Nephron (organoid): ENCODE results near the gene STK4.

ENCODE experiments used
- H3K27ac Mint-ChIP-seq, 3 experiments: 2 replicates each; pipeline ENCODE4 v1.8.0; 2020; ENCODE audit warnings: mixed read lengths in 3 of 3, mild to moderate bottlenecking in 2 of 3, moderate library complexity in 1 of 3
- H3K27me3 Mint-ChIP-seq: 2 replicates; pipeline ENCODE4 v1.8.0; 2021; ENCODE audit warnings: low read depth, mild to moderate bottlenecking, moderate library complexity, mixed read lengths
- H3K36me3 Mint-ChIP-seq: 2 replicates; pipeline ENCODE4 v1.8.0; 2020; ENCODE audit warnings: low read depth, mixed read lengths
- H3K4me1 Mint-ChIP-seq: 2 replicates; pipeline ENCODE4 v1.8.0; 2020; ENCODE audit warnings: mixed read lengths
- H3K4me3 Mint-ChIP-seq, 3 experiments: 2 replicates each; pipeline ENCODE4 v1.8.0; 2020; ENCODE audit warnings: mild to moderate bottlenecking in 3 of 3, mixed read lengths in 3 of 3, moderate library complexity in 2 of 3
- H3K9me3 Mint-ChIP-seq: 2 replicates; pipeline ENCODE4 v1.8.0; 2020; ENCODE audit warnings: mixed read lengths
- TF ChIP-seq, protein P1 (sequence below), 3 experiments: fragments of 200-600 bp; sonication (generic); IDR thresholded peaks; one replicate each; pipeline ENCODE4 v1.5.0; 2021; ENCODE audit warnings: antibody characterized with exemption in 3 of 3; ENCODE audit not compliant: unreplicated experiment in 3 of 3

The STK4 gene

GRCh38 chr20:44965651-44966029 lies 672 bp upstream of the STK4 start:
- Mint-ChIP-seq H3K27me3 (no peaks in the 10 kb centered on the region), H3K9me3 (no peaks in the 10 kb centered on the region), H3K27ac (peak overlapping the region; percentile 71 to 85 (median 75)), H3K36me3 (no peaks in the 10 kb centered on the region), H3K4me1 (peaks cover 23% of the 10 kb centered on the region), H3K4me3 (peak overlapping the region; percentile 97 to 100 (median 99))
- TF ChIP-seq, protein P1, sequence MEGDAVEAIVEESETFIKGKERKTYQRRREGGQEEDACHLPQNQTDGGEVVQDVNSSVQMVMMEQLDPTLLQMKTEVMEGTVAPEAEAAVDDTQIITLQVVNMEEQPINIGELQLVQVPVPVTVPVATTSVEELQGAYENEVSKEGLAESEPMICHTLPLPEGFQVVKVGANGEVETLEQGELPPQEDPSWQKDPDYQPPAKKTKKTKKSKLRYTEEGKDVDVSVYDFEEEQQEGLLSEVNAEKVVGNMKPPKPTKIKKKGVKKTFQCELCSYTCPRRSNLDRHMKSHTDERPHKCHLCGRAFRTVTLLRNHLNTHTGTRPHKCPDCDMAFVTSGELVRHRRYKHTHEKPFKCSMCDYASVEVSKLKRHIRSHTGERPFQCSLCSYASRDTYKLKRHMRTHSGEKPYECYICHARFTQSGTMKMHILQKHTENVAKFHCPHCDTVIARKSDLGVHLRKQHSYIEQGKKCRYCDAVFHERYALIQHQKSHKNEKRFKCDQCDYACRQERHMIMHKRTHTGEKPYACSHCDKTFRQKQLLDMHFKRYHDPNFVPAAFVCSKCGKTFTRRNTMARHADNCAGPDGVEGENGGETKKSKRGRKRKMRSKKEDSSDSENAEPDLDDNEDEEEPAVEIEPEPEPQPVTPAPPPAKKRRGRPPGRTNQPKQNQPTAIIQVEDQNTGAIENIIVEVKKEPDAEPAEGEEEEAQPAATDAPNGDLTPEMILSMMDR (IDR thresholded peaks at IDR 0.05; ENCODE audit: unreplicated experiment in 3 of 3), result no peak

GRCh38 chr20:44967207-44967807 lies 995 bp downstream of the STK4 start:
- Mint-ChIP-seq H3K9me3 (no peaks in the 10 kb centered on the region), H3K27ac (peak overlapping the region; percentile 71 to 85 (median 75)), H3K4me3 (peak overlapping the region; percentile 97 to 100 (median 99)), H3K4me1 (peaks cover 21% of the 10 kb centered on the region), H3K27me3 (no peaks in the 10 kb centered on the region), H3K36me3 (no peaks in the 10 kb centered on the region)
- TF ChIP-seq, protein P1 (IDR thresholded peaks at IDR 0.05; ENCODE audit: unreplicated experiment in 3 of 3), result no peak

DNA sequence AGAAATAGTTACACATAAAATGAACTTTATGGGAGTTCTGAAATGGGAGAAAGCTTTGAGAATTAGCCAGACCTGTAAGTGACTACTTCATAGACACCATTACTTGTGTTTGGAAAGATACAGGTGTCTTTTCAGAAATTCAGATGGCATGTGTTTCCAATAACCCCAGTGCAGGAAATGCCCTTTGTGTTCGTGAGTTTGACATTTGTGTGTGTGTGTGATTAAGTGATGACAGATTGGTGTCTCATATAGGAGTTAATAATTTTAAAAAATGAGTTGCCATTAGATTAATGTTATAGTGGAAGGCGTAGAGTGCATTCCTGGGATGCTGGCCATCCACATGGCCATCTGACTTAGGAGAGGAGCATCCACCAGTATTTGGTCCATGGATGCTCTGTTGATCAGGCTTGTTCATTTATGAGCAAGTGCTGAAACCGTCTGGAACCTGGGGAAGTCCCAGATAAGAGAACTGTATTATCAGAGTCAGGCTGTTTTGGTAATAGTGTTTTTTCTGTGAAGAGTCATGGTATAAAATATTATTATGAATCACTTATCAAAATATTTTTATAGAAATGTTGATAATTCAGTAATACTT lies 3.1 kb downstream of the STK4 start:
- no peaks in the 10 kb centered on the region for H3K9me3 Mint-ChIP-seq
- H3K4me1 Mint-ChIP-seq, result peaks cover 21% of the 10 kb centered on the region
- TF ChIP-seq, protein P1 (IDR thresholded peaks at IDR 0.05; ENCODE audit: unreplicated experiment in 3 of 3), result no peak
- peak overlapping the region in 1 of 3 experiments; percentile 97 for H3K4me3 Mint-ChIP-seq
- H3K27ac Mint-ChIP-seq, result no peak overlapping the region
- no peaks in the 10 kb centered on the region for H3K27me3 Mint-ChIP-seq
- H3K36me3 Mint-ChIP-seq, result peaks cover 17% of the 10 kb centered on the region

DNA sequence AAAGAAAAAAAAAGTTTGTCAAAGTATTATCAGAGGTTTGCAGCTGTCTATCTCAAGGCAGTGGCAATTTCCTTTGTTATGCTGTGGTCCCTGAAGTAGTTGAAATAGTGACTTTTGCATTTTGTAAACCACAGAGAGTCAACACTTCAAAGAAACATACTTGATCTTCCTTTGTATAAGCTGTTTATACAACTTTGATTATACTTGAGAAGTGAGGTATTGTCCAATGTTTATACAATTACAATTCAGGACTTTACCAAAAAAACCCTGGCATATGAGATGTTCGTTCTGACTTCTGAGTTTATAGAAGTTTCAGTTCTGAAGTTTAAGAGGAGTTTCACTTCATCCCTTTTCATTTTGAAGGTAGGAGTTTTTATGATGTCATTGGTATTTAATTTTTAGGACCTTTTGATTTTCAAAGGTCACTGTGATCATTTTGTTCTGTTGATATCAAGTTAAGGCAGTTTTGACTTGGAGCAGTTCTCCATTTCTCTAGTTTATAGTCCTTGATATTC lies 4.0 kb downstream of the STK4 start:
- H3K4me1 Mint-ChIP-seq, result peaks cover 21% of the 10 kb centered on the region
- peak overlapping the region in 1 of 3 experiments; percentile 25 for H3K27ac Mint-ChIP-seq
- H3K36me3 Mint-ChIP-seq, result peaks cover 26% of the 10 kb centered on the region
- no peak overlapping the region for H3K4me3 Mint-ChIP-seq
- H3K27me3 Mint-ChIP-seq, result no peaks in the 10 kb centered on the region
- TF ChIP-seq, protein P1 (IDR thresholded peaks at IDR 0.05; ENCODE audit: unreplicated experiment in 3 of 3), result no peak
- no peaks in the 10 kb centered on the region for H3K9me3 Mint-ChIP-seq

DNA sequence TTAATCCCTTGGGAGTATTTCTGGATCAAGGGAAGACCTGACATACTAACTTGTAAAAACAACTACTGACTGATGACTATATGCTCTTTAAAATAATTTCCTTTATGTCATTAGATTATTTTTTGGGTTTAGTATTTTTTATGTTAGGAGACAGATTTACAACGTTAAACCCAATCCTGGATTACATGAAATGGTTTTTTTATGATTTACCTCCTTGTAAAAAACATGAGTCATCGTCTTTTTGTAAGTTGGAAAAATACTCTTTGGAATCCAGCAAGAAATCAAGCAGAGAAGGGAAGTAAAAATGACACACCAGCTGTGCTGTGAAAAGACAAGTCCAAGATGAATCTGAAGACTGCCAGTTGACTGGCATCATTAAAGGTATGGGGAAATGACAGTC lies 6.7 kb downstream of the STK4 start:
- H3K27me3 Mint-ChIP-seq, result no peaks in the 10 kb centered on the region
- H3K4me1 Mint-ChIP-seq, result no peaks in the 10 kb centered on the region
- H3K4me3 Mint-ChIP-seq, result no peak overlapping the region
- H3K36me3 Mint-ChIP-seq, result peaks cover 36% of the 10 kb centered on the region
- no peaks in the 10 kb centered on the region for H3K9me3 Mint-ChIP-seq
- TF ChIP-seq, protein P1 (IDR thresholded peaks at IDR 0.05; ENCODE audit: unreplicated experiment in 3 of 3), result no peak
- no peak overlapping the region for H3K27ac Mint-ChIP-seq

DNA sequence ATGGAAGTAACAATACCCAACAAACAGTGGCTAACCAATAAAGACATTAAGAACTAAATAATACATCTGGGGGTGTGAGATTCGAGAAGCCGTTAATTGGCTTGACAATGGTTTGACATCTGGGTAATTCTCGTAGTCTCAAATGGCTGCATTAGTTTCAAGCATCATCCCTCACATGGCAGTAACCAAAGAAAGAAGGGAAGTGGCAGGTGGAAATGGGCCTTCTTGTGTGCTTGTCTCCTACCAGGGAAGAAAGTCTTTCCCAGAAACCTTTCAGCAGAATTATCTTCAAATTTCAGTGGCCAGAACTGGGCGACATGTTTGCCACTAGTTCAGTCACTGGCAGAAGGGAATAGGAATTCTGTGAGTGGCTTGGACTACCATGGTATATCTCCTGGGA lies 10.4 kb downstream of the STK4 start:
- Mint-ChIP-seq H3K36me3 (peaks cover 52% of the 10 kb centered on the region), H3K4me1 (no peaks in the 10 kb centered on the region)

More for the DNA sequence above, 10.4 kb downstream of the STK4 start:
- Mint-ChIP-seq H3K27ac (no peak overlapping the region), H3K9me3 (no peaks in the 10 kb centered on the region), H3K27me3 (no peaks in the 10 kb centered on the region), H3K4me3 (no peak overlapping the region)
- TF ChIP-seq, protein P1 (IDR thresholded peaks at IDR 0.05; ENCODE audit: unreplicated experiment in 3 of 3), result no peak
